GM21360 (cell line): ENCODE measurements around the gene CYB5A.
"Not testable (repeated sequence)": the region's sequence is repeated elsewhere in the genome, so short reads cannot be mapped to it uniquely, and the experiment has no call there.

Experiments
- ATAC-seq: cut with Tn5 transposase; IDR thresholded peaks from one replicate; pipeline ENCODE4 v1.9.1; 2021; ENCODE audit warnings: mild to moderate bottlenecking, moderate library complexity; ENCODE audit not compliant: unreplicated experiment

Gene CYB5A

GRCh38 chr18:74291771-74292540 lies at the start of gene CYB5A:
Gene CYB5A (minus strand): TSS chr18:74291963. CDS start chr18:74291875, 88 bp downstream.
- peak; percentile 100 for ATAC-seq

GRCh38 chr18:74337912-74338309 lies 46.1 kb upstream of the CYB5A start:
- ATAC-seq = no peak

GRCh38 chr18:74337155-74337911 lies 45.6 kb upstream of the CYB5A start:
- no peak for ATAC-seq

- no peak for ATAC-seq
Measured at GRCh38 chr18:74336656-74337055, 44.9 kb upstream of the CYB5A start.

GRCh38 chr18:74334242-74334893 lies 42.6 kb upstream of the CYB5A start:
- peak; percentile 63 for ATAC-seq

- no peak for ATAC-seq
Measured at GRCh38 chr18:74333091-74333490, 41.3 kb upstream of the CYB5A start.

- peak; percentile 72 for ATAC-seq
Measured at GRCh38 chr18:74331404-74331803, 39.6 kb upstream of the CYB5A start.

- no peak for ATAC-seq
Measured at GRCh38 chr18:74329688-74330205, 38.0 kb upstream of the CYB5A start.

- ATAC-seq = no peak
Measured at GRCh38 chr18:74328206-74328605, 36.4 kb upstream of the CYB5A start.

GRCh38 chr18:74326791-74327190 lies 35.0 kb upstream of the CYB5A start:
- ATAC-seq = not testable (repeated sequence)

GRCh38 chr18:74326231-74326630 lies 34.5 kb upstream of the CYB5A start:
- ATAC-seq = no peak

- ATAC-seq = no peak
Measured at GRCh38 chr18:74316257-74317170, 24.8 kb upstream of the CYB5A start.

GRCh38 chr18:74315464-74316256 lies 23.9 kb upstream of the CYB5A start, which contains the start of gene C18orf63:
Gene C18orf63 (plus strand): TSS chr18:74315839. CDS start chr18:74317866, 2,027 bp downstream.
- no peak for ATAC-seq

GRCh38 chr18:74314759-74315463 lies 23.1 kb upstream of the CYB5A start:
- no peak for ATAC-seq

- no peak for ATAC-seq
Measured at GRCh38 chr18:74311000-74311399, 19.2 kb upstream of the CYB5A start.

GRCh38 chr18:74310411-74310810 lies 18.6 kb upstream of the CYB5A start:
- peak; percentile 79 for ATAC-seq

GRCh38 chr18:74303936-74304335 lies 12.2 kb upstream of the CYB5A start:
- no peak for ATAC-seq

- ATAC-seq = no peak
Measured at GRCh38 chr18:74303306-74303705, 11.5 kb upstream of the CYB5A start.

GRCh38 chr18:74299746-74300145 lies 8.0 kb upstream of the CYB5A start:
- no peak for ATAC-seq
